Pancreas (tissue), 10 donors: ENCODE measurements around the gene CMIP. TPM values are rescaled to one million over a fixed set of nuclear protein-coding genes. Genes with fewer than 3 reads are reported as not detected.
A peak's percentile ranks its signal among the peaks of the same experiment; 100 is the strongest.

Experiments used
- ATAC-seq, 4 donors: fragments of 200-7000 bp; cut with Tn5 transposase; one replicate each; pipeline versions ENCODE4 v1.8.0 to v1.9.1; 2020; ENCODE audit warnings: mild to moderate bottlenecking in 4 of 4, moderate library complexity in 4 of 4
- DNase-seq, 6 donors: peaks; one replicate each; pipeline ENCODE4 v3.0.0-alpha.2; 2020
- FAIRE-seq: peaks from 2 replicates; lab custom pipeline; 2012; peaks lifted over from hg19 to GRCh38; lab: Jason Lieb, UNC
- H3K27ac ChIP-seq, 4 donors: fragments of 200-600 bp; sonication (generic); 1 replicate in 3 of 4; 2 replicates in 1 of 4; pipeline versions ENCODE4 v1.5.0 to v1.8.0; 2020
- H3K27me3 ChIP-seq, 4 donors: fragments of 200-600 bp; one replicate each; pipeline ENCODE4 v1.8.0; 2021
- H3K36me3 ChIP-seq, 3 donors: fragments of 200-600 bp; sonication (generic) in 1 of 3; one replicate each; pipeline versions ENCODE4 v1.5.0 to v1.8.0; 2020 to 2021
- H3K4me1 ChIP-seq, 3 donors: fragments of 200-600 bp; one replicate each; pipeline ENCODE4 v1.8.0; 2021
- H3K4me3 ChIP-seq, 4 donors: fragments of 200-600 bp; sonication (generic) in 2 of 4; one replicate each; pipeline versions ENCODE4 v1.5.0 to v1.8.0; 2020 to 2021
- H3K9me3 ChIP-seq, 4 donors: fragments of 200-600 bp; one replicate each; pipeline ENCODE4 v1.8.0; 2021
- whole genome bisulfite sequencing, 2 donors: extraction: QIAGEN DNeasy Blood & Tissue Kit; methylation state at CpG; one replicate each; pipeline ENCODE4 v1.1.7; 2013; 5-methylcytosine and 5-hydroxymethylcytosine counted together
- intact Hi-C, 3 donors: fragments of 100-400 bp; cut with DNase I; formaldehyde crosslinking; loops; one replicate each; pipeline versions ENCODE4 v1.11.1 to v1.14.2; 2022
- polyA plus RNA-seq, 2 donors: library from polyadenylated mRNA; stranded (reverse); fragments of 200-250 nt; gene quantifications; one replicate each; pipeline ENCODE4 v1.2.3, GENCODE V29; 2013
- total RNA-seq, 6 donors: library from RNA; stranded (reverse); fragmentation: NEBNext Ultra II Directional in 4 of 6; extraction: Animal tissue kit (Norgen Biotek cat#: 25700) in 4 of 6; gene quantifications; one replicate each; pipeline versions ENCODE4 v1.2.1 to v1.2.4, GENCODE V29; 2021 to 2023
- TF ChIP-seq, protein P1 (sequence below), 4 donors: fragments of 200-600 bp; sonication (generic) in 3 of 4; IDR thresholded peaks; one replicate each; pipeline versions ENCODE4 v1.5.0 to v1.8.0; 2021; ENCODE audit warnings: antibody characterized with exemption in 4 of 4
- donor health status: healthy with polysubstance abuse.
- donor health status: DM: no; HTN: no; CAD: no; lungs with moderate emphysema.
- donor health status: DM: no; HTN: no; CAD: no.
- donor health status: control.
- donor health status: control.
- donor health status: Bipolar disorder and iron deficiency.
- donor health status: DM: yes; HTN: yes; CAD: no.
- donor health status: DM: no; HTN: no; CAD: no.
- donor health status: DM: no; HTN: no; CAD: no.
- donor health status: DM: yes; HTN: yes; CAD: no.

CMIP gene
- total and polyA plus RNA-seq, 8 donors, result 9.7 to 37.0 (median 21.5) TPM

DNA sequence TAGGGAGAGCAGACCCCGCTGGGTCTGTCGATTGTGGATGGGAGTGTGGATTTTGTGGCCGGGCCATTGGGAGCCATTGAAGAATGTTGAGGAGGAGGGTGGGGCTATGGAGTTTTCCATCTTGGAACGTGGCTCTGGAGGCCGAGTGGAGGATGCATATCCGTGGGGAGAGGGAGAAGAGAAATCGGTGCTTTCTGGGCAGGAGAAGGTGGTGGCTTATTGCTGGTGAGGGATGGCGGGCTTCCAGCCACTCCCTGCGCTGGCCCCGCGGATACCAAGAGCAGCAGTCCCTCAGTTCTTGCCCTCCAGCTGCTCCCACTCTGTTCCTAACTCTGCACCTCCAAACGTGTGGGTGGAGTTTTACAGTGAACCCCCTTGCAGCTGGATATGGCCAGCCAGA, 162.4 kb downstream of the CMIP start:
- H3K4me3 ChIP-seq, result no peak overlapping the region
- FAIRE-seq, result no peak
- no peak for DNase-seq
- peaks cover 0 to 6% (median 0%) of the 10 kb centered on the region in 3 donors for H3K4me1 ChIP-seq
- H3K27me3 ChIP-seq, result no peaks in the 10 kb centered on the region
- ATAC-seq, result no peak
- H3K27ac ChIP-seq, result no peak overlapping the region
- intact Hi-C loops, result no loop called here
- TF ChIP-seq, protein P1, sequence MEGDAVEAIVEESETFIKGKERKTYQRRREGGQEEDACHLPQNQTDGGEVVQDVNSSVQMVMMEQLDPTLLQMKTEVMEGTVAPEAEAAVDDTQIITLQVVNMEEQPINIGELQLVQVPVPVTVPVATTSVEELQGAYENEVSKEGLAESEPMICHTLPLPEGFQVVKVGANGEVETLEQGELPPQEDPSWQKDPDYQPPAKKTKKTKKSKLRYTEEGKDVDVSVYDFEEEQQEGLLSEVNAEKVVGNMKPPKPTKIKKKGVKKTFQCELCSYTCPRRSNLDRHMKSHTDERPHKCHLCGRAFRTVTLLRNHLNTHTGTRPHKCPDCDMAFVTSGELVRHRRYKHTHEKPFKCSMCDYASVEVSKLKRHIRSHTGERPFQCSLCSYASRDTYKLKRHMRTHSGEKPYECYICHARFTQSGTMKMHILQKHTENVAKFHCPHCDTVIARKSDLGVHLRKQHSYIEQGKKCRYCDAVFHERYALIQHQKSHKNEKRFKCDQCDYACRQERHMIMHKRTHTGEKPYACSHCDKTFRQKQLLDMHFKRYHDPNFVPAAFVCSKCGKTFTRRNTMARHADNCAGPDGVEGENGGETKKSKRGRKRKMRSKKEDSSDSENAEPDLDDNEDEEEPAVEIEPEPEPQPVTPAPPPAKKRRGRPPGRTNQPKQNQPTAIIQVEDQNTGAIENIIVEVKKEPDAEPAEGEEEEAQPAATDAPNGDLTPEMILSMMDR (IDR thresholded peaks at IDR 0.05), result no peak
- no peaks in the 10 kb centered on the region for H3K9me3 ChIP-seq
- WGBS, 2 donors, result 93 to 95% methylated on average over 12 of the region's 12 CpGs
- no peaks in the 10 kb centered on the region for H3K36me3 ChIP-seq

- DNase-seq (no peak), FAIRE-seq (no peak), ATAC-seq (no peak)
- 86 to 92% methylated on average over 6 of the region's 6 CpGs for WGBS, 2 donors
- H3K36me3 ChIP-seq, result no peaks in the 10 kb centered on the region
- no peak overlapping the region for H3K4me3 ChIP-seq
- intact Hi-C loops, result no loop called here
- H3K4me1 ChIP-seq, result peaks cover 0 to 6% (median 0%) of the 10 kb centered on the region in 3 donors
- no peaks in the 10 kb centered on the region for H3K27me3 ChIP-seq
- TF ChIP-seq, protein P1 (IDR thresholded peaks at IDR 0.05), result no peak
- H3K9me3 ChIP-seq, result no peaks in the 10 kb centered on the region
- no peak overlapping the region for H3K27ac ChIP-seq
Observed at GRCh38 chr16:81607805-81608522, 163.4 kb downstream of the CMIP start.

DNA sequence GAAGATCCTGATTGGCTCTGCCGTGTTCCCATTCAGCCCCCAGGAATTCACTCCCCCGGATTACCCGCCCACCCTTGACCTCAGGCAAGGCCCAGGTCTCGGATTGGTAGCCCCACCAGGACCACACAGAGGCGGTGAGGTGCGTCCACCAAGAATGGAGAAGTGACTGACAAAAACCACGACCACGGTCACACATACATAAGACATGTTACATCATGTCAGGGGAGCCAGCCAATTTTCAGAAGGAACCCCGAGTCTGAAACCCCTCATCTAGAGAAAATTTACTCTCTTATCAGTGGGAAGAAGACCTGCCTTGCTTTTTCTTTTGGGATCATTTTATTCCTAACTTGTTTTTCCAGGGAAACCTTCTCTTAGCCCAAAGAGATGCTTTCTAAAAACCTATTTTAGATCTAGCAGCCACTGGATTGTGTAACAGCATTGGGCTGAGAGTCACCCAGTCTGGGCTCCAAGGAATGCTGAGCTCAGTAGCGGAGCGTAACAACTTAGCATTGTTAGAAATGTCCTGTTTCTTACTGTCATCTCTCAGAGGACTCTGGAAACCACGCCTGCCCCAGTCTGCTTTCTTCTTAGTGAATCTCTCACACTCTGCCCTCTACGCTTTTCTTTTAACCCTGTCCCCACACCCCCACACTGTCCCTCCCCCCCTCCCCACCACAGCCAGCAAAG, 164.1 kb downstream of the CMIP start:
- H3K27ac ChIP-seq, result no peak overlapping the region
- no peak for DNase-seq
- H3K27me3 ChIP-seq, result no peaks in the 10 kb centered on the region
- H3K4me3 ChIP-seq, result no peak overlapping the region
- peak in 2 of 4 donors; percentile 34 to 46 for ATAC-seq
- no peaks in the 10 kb centered on the region for H3K9me3 ChIP-seq
- no peak for FAIRE-seq
- H3K4me1 ChIP-seq, result peaks cover 0 to 6% (median 0%) of the 10 kb centered on the region in 3 donors
- H3K36me3 ChIP-seq, result no peaks in the 10 kb centered on the region
- TF ChIP-seq, protein P1 (IDR thresholded peaks at IDR 0.05), result no peak
- 86 to 90% methylated on average over 13 of the region's 13 CpGs for whole genome bisulfite sequencing, 2 donors
- intact Hi-C loops, result no loop called here

DNA sequence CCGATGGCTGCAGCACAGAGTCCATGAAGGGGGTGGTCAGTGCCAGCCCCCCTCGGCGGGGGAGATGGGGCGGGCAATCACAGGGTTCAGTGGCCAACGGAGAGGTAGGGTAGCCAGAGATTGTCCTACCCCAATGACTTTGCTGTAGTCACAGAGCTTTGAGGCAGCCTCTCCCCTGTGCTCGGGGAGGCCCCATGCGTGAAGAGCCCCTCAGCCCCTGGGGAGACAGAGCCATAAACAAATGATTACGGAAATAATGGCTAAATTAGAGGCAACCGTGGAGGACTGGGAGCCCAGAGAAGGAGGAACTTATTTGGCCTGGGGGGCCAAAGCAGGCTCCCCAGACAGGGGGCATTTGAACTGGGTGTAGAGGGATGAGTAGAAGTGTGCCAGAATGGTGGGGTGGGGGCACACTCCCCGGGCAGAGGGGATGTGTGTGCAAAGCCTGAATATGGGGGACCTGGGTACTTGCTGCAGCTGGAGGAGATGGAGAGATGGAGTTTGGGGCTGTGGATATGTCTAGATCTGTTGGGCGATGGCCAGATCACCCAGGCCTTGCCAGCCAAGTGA, 164.8 kb downstream of the CMIP start:
- Histone ChIP-seq H3K27me3 (no peaks in the 10 kb centered on the region), H3K27ac (no peak overlapping the region), H3K36me3 (no peaks in the 10 kb centered on the region), H3K9me3 (no peaks in the 10 kb centered on the region), H3K4me1 (peaks cover 0 to 6% (median 0%) of the 10 kb centered on the region in 3 donors), H3K4me3 (no peak overlapping the region)
- FAIRE-seq (no peak), DNase-seq (no peak), ATAC-seq (no peak)
- 90% methylated on average over 11 of the region's 11 CpGs for WGBS, 2 donors
- intact Hi-C loops, result no loop called here
- TF ChIP-seq, protein P1 (IDR thresholded peaks at IDR 0.05), result no peak
